Adrenal gland (tissue), 5 donors: ENCODE measurements around the gene HBS1L.

ENCODE experiments used
- POLR2A ChIP-seq, 2 donors: fragments of 450-650 bp; IDR thresholded peaks; one replicate each; pipeline ENCODE4 v1.6.1; 2017; ENCODE audit warnings: antibody characterized with exemption in 2 of 2, mild to moderate bottlenecking in 2 of 2, moderate library complexity in 1 of 2
- TF ChIP-seq, protein P1 (sequence below), 6 experiments: fragments of 450-650 bp in 4 of 6; fragments of 200-600 bp in 2 of 6; sonication (generic) in 1 of 6; IDR thresholded peaks; 1 replicate in 5 of 6; 2 replicates in 1 of 6; pipeline versions ENCODE4 v1.5.1 to v1.8.0; 2016 to 2021; ENCODE audit warnings: antibody characterized with exemption in 6 of 6, mild to moderate bottlenecking in 2 of 6, moderate library complexity in 1 of 6
- donor health status: DM: no; HTN: no; CAD: no.

DNA sequence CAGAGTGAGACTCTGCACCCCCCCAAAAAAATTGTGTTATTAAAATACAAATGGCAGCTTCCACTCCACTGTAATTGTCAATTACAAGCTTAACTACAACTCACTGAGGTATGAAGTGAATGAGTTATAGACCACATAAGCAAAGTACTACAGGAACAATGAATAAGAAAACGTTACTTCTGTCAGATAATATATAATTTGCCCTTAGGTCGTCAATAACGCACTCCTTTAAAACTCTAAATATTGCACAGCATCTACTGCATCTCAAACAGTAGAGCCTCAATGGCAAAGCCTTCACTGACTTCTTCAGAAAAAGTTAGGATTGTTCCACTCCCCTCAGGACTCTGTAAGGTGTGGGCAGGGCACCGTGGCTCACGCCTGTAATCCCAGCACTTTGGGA, 2.0 kb upstream of the HBS1L start:
- no peak for TF ChIP-seq POLR2A (IDR thresholded peaks at IDR 0.05)
- TF ChIP-seq, protein P1, sequence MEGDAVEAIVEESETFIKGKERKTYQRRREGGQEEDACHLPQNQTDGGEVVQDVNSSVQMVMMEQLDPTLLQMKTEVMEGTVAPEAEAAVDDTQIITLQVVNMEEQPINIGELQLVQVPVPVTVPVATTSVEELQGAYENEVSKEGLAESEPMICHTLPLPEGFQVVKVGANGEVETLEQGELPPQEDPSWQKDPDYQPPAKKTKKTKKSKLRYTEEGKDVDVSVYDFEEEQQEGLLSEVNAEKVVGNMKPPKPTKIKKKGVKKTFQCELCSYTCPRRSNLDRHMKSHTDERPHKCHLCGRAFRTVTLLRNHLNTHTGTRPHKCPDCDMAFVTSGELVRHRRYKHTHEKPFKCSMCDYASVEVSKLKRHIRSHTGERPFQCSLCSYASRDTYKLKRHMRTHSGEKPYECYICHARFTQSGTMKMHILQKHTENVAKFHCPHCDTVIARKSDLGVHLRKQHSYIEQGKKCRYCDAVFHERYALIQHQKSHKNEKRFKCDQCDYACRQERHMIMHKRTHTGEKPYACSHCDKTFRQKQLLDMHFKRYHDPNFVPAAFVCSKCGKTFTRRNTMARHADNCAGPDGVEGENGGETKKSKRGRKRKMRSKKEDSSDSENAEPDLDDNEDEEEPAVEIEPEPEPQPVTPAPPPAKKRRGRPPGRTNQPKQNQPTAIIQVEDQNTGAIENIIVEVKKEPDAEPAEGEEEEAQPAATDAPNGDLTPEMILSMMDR (IDR thresholded peaks at IDR 0.05) = no peak
